Measurements from ENCODE around the gene PLA2G6. TPM values are rescaled to one million over a fixed set of nuclear protein-coding genes. Genes with fewer than 3 reads are reported as not detected.
"Not testable (repeated sequence)": the region's sequence is repeated elsewhere in the genome, so short reads cannot be mapped to it uniquely, and the experiment has no call there.

The PLA2G6 gene
- total RNA-seq, 1 donor from 2014 or later, result 10.6 TPM

- no peak for DNase-seq
Observed at GRCh38 chr22:38082986-38083710, 98.5 kb downstream of the PLA2G6 start.

GRCh38 chr22:38081941-38082828 lies 99.4 kb downstream of the PLA2G6 start:
- DNase-seq, result no peak

- DNase-seq, result no peak
Observed at GRCh38 chr22:38081636-38081940, 100.0 kb downstream of the PLA2G6 start.

- DNase-seq, result peak; percentile 55
Observed at GRCh38 chr22:38080850-38081635, 100.6 kb downstream of the PLA2G6 start.

- DNase-seq, result no peak
Observed at GRCh38 chr22:38080474-38080849, 101.2 kb downstream of the PLA2G6 start.

- no peak for DNase-seq
Observed at GRCh38 chr22:38079804-38080203, 101.8 kb downstream of the PLA2G6 start.

- DNase-seq, result not testable (repeated sequence)
Observed at GRCh38 chr22:38079208-38079607, 102.4 kb downstream of the PLA2G6 start.

- no peak for DNase-seq
Observed at GRCh38 chr22:38078046-38078840, 103.4 kb downstream of the PLA2G6 start.

GRCh38 chr22:38077595-38077994 lies 104.0 kb downstream of the PLA2G6 start:
- DNase-seq, result no peak

GRCh38 chr22:38077096-38077495 lies 104.5 kb downstream of the PLA2G6 start:
- DNase-seq, result no peak

GRCh38 chr22:38075961-38076360 lies 105.7 kb downstream of the PLA2G6 start:
- DNase-seq, result no peak

GRCh38 chr22:38075105-38075825 lies 106.4 kb downstream of the PLA2G6 start:
- no peak for DNase-seq

GRCh38 chr22:38074181-38075104 lies 107.2 kb downstream of the PLA2G6 start:
- DNase-seq, result peak; percentile 61

GRCh38 chr22:38073150-38074130 lies 108.2 kb downstream of the PLA2G6 start:
- no peak for DNase-seq

GRCh38 chr22:38072322-38073149 lies 109.1 kb downstream of the PLA2G6 start:
- no peak for DNase-seq

- DNase-seq, result no peak
Observed at GRCh38 chr22:38071421-38072321, 110.0 kb downstream of the PLA2G6 start.

- no peak for DNase-seq
Observed at GRCh38 chr22:38070250-38070921, 111.2 kb downstream of the PLA2G6 start.

Measured in dermis blood vessel endothelial cell (primary cell).